GM12873 (cell line): ENCODE measurements around the gene MAPK12.
A peak's percentile ranks its signal among the peaks of the same experiment; 100 is the strongest.

ENCODE experiments used
- CTCF ChIP-seq: IDR thresholded peaks from 2 replicates; pipeline ENCODE4 v1.5.1; 2012; ENCODE audit warnings: low read depth, mild to moderate bottlenecking, moderate library complexity, low read length, control low read depth; ENCODE audit not compliant: insufficient read depth; ENCODE audit errors: missing control alignments

MAPK12 gene

GRCh38 chr22:50242406-50242949 lies 19.0 kb downstream of the MAPK12 start:
- TF ChIP-seq CTCF: no peak

DNA sequence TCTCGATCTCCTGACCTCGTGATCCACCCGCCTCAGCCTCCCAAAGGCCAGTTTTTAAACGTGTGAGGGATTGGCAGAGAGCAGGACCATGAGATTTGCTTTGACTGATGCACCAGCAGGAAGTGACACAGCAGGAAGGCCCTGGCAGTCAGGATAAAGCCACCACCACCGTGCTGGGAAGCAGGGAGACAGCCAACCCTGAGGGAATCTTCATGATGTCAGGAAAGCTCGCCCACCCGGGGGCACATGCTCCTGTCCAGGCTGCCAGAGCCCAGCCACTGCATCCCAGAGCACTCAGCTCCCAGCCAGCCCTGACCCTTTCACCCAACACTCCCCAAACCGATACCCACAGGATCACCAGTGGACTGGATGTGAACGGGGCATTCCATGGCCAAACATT lies 22.7 kb downstream of the MAPK12 start:
- TF ChIP-seq CTCF: no peak

GRCh38 chr22:50236731-50237409 lies 24.6 kb downstream of the MAPK12 start:
- peak; percentile 60 for TF ChIP-seq CTCF

DNA sequence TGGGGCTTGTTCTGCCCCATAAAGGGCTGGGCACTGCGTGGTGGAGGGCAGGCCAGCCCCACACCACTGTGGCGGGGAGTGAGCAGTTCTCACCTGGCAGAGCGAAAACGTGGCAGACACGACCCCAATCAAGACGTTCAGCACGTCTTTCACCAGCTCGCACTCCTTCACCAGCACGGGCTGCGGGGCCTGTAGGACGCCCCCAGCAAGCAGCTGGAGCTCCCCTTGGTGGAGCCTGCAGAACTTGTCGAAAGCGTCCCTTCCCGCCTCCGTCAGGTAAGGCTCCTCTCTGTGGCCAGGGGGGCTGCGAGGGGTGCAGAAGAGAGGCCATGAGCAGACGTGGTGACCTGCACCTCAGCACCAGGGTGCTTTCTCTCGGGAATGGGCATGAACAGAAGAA lies 28.3 kb downstream of the MAPK12 start:
- TF ChIP-seq CTCF: no peak

DNA sequence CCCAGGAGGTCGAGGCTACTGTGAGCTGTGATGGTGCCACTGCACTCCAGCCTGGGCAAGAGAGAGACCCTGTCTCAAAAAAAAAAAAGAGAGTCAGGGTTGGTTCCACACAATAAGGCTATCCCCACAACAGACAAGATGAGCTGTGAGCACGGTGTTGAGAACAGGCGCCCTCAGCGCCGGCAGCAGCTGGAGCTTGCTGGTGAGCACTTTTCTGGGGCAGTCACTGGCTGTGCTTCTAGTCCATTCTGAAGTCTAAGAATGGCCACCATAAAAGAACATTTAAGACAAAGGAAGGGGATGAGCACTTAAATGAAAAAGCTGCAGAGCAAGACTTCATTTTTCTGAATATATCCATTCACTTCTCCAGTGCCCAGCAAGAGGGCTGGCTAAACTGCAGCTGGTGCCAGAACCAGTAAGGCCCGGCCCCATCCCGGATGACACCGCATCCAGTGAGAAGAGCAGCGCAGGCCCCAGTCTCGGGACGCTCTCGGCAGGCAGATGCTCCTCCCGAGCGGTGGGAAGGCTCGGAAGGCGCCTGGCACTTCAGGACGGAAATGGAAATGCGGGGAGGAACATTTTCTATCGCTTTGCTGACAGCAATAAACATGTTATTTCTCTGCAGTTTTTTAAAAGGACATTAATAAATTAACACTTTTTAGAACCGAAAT lies 28.9 kb downstream of the MAPK12 start:
- TF ChIP-seq CTCF: no peak

DNA sequence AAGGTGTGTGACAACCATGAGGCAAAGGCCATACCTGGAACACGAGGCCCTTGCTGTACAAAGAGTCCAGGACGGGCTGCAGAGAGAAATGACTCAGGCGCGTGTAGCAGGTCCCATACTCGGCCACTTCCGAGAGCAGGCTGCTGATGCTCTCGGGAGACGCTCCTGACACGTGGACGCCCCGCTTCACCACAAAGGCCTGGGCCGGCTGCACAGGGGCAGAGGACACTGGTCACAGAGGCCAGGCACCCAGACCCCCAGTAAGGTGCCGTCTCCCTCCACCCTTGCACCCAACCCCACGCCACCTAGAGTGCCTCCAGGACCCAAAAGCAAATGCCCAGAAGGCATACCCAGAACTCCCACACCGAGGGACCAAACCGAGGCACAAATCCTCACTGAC lies 32.1 kb downstream of the MAPK12 start:
- no peak for TF ChIP-seq CTCF

- TF ChIP-seq CTCF: no peak
Observed at GRCh38 chr22:50228366-50228765, 33.1 kb downstream of the MAPK12 start.
